ENCODE data around the gene CLCN7.

DNA sequence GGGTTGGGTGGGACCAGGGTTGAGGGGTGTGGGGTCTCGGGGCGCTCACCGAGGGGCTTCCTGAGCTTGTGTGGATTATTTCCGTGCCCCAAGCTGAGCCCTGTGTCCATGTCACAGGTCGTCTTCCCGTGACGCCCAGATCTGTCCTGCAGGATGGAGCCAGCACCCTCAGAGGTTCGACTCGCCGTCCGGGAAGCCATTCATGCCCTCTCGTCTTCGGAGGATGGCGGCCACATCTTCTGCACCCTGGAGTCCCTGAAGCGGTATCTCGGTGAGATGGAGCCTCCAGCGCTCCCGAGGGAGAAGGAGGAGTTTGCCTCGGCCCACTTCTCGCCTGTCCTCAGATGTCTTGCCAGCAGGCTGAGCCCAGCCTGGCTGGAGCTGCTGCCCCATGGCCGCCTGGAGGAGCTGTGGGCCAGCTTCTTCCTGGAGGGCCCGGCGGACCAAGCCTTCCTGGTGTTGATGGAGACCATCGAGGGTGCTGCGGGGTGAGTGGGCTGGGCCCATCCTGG lies 19.4 kb upstream of the CLCN7 start:
- TF ChIP-seq POLR2A (IDR thresholded peaks at IDR 0.05): no peak
- TF ChIP-seq, protein P1, sequence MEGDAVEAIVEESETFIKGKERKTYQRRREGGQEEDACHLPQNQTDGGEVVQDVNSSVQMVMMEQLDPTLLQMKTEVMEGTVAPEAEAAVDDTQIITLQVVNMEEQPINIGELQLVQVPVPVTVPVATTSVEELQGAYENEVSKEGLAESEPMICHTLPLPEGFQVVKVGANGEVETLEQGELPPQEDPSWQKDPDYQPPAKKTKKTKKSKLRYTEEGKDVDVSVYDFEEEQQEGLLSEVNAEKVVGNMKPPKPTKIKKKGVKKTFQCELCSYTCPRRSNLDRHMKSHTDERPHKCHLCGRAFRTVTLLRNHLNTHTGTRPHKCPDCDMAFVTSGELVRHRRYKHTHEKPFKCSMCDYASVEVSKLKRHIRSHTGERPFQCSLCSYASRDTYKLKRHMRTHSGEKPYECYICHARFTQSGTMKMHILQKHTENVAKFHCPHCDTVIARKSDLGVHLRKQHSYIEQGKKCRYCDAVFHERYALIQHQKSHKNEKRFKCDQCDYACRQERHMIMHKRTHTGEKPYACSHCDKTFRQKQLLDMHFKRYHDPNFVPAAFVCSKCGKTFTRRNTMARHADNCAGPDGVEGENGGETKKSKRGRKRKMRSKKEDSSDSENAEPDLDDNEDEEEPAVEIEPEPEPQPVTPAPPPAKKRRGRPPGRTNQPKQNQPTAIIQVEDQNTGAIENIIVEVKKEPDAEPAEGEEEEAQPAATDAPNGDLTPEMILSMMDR (IDR thresholded peaks at IDR 0.05): peak in 1 of 7 experiments; percentile 11

Data from body of pancreas (tissue), 4 donors.